NCI-H2029 (cell line): ENCODE measurements around the gene SCRN1.
A peak's percentile ranks its signal among the peaks of the same experiment; 100 is the strongest.
"Not testable (repeated sequence)": the region's sequence is repeated elsewhere in the genome, so short reads cannot be mapped to it uniquely, and the experiment has no call there.

Source experiments
- DNase-seq: peaks from one replicate; lab custom pipeline; 2025; lab: John Stamatoyannopoulos, UW

The SCRN1 gene

GRCh38 chr7:29890786-29891185 is 98.8 kb downstream of the SCRN1 start:
- not testable (repeated sequence) for DNase-seq

DNA sequence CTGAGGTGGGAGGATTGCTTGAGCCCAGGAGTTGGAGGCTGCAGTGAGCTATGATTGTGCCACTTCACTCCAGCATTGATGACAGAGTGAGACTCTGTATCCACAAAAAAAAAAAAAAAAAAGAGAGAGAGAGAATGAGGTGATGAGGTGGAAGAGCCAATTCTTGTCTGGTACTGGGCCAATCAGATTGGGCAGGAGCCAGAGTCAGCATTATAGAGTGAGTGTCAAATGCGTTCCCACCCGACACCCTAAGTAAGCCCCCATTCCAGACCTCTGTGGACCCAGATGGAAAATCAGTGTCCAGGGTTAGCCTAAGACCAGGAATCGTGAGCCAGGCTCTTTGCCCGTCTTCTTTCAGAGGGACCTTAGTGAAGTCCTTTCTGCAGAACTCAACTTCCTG is 99.3 kb downstream of the SCRN1 start:
- DNase-seq = no peak

DNA sequence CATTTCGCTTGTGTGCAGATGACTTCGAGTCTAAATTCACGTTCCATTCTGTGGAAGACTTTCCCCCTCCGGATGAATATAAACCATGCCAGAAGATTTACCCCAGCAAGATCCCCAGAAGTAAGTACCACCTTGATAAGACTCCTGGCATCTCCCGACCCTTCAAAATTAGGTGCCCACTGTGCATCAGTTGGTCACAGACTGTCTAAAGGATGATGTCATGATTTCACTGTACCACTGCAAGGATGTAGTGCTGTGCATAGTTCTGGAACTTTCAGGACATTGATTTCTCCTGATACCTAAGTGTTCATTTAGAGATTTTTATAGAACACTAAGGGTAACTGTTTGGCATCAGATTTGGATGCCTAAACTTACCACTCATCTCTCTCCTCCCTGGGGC is 100.3 kb downstream of the SCRN1 start:
- DNase-seq = no peak

DNA sequence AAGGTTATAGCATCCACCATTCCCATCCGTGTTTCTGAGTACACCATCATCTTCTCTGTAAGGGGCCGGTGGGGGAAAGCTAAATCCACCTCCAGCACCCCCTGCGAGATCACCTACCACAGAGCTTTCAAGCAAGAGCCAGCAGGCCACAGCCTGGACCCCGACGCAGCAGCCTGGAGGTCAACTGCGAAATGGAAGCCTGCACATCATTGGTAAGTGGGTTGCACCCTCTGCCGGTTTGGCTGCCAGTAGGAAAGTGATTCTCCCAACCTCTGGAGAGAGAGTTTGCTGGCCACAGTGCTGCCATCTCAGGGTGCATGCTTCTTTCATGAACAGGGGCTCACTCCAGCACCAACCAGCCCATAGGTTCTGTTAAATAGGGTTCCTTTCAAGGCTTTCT is 101.6 kb downstream of the SCRN1 start:
- DNase-seq = no peak

- DNase-seq = no peak
Observed at GRCh38 chr7:29886827-29887226, 102.8 kb downstream of the SCRN1 start.

DNA sequence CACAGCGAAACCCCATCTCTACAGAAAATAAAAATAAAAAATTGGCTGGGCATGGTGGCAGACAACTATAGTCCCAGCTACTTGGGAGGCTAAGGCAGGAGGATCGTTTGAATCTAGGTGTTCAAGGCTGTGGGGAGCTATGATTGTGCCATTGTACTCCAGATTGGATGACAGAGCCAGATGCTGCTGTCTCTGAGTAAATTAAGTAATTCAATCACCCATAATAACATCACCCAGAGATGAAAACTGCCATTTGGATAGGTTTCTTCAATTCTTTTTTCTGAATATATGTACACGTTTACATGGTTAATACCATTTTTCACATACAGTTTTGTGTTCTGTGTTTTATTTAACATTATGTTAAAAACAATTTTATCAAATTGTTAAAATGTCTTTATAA is 104.0 kb downstream of the SCRN1 start:
- no peak for DNase-seq

DNA sequence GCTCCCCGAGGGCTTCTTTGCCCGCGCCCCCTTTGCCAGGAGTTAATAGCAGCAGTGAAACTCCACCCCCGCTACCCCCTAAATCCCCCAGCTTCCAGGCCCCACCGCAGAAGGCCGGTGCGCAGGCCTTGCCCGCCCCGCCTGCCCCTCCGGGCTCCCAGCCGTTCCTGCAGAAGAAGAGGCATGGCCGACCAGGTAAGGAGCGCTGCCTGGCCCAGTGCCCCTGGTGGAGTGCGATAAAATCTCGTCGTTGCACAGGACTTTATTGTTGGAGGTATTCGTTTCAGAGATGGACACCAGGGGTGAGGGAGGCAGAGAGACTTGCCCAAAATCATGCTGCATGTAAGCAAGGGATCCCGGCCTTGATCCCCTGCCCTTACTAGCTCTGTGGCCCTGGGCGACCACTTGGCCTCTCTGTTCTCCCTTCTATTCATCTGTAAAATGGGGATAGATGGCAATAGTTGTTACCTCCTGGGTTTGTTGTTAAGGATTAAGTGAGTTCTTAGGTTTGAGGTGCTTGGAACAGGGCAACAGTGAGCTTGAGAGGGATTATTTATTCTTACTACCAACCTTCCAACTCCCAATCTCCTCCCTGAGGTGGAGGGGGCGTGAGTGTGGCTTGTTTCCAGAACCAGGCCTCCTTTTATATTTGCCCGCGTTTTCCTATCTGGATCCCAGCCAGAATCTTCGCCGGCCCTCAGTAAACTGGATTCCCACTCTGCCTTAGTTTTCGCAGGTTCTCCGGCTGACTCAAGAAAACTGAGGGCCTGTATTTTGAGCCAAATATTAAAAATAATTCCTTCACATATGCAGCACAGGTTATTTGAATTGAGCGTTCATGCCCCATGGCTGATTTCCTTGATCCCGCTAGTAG is 105.0 kb downstream of the SCRN1 start:
- DNase-seq = peak; percentile 59

- no peak for DNase-seq
Observed at GRCh38 chr7:29883462-29884398, 105.9 kb downstream of the SCRN1 start.

- no peak for DNase-seq
Observed at GRCh38 chr7:29882481-29882880, 107.1 kb downstream of the SCRN1 start.

DNA sequence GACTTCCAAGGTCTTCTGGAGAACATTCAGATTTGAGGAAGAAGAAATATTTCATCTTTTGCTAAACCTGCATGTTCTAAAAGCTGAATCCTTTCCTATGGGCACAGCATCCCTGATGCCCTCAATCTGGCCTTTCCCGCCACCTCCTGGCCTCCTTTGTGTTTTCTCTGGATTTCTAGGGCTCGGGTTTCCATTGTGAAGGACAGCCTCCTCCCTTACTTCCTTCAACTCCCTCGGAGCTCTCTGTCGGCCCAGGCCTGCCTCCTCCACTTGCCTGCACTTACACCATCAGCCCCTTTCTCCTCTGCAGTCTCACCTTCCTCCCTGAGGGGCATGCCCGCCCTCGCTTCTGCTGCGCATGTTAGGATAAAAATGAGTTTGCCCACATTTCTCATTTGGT is 107.9 kb downstream of the SCRN1 start:
- no peak for DNase-seq

GRCh38 chr7:29879609-29880008 is 110.0 kb downstream of the SCRN1 start:
- DNase-seq = no peak

DNA sequence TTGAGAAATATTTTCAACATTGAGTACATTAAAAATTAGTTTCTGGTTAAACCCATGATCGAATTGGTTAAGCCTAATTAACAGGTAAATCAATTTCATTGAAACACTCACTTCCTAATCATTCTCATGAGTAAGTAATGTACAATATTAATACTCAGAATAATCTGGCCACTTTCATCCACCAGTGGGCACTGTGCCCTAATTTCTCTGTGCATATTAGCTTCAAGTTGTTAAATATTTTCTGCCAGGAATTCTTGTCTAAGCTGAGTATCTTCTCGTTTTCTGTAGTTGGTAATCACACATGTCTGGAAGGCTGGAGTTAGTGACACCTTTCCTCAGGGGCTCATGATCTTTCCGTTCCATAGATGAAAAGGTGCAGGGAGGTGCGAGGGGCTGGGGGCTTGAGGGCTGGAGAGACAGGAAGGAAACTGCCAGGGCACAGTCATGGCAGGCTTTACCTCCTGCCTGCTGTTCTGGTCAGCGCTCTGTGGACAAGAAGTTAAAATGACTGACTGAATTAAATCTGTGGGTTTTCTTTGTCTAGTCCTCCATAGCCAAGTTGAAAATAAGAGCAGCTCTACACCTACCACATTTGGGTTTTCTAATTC is 111.4 kb downstream of the SCRN1 start:
- peak; percentile 12 for DNase-seq

DNA sequence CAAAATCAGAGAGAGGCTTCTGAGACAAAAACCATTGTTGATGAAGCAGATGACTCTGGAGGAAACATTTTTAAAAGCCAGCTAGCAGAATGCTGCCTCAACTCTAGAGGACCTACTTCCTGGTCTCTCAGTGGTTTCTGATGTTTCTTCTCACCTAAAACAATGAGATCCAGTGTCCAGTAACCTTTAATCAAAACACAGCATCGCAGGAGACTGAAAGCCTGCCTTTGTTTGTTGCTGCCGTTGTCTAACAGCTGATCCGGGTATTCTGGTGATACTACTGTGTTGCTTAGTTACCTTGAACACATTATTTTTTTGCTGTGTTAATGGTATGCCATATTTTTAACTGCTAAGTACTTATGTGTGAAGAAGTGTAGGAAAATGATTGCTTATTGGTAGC is 112.4 kb downstream of the SCRN1 start:
- DNase-seq = peak; percentile 39

GRCh38 chr7:29875741-29876140 is 113.9 kb downstream of the SCRN1 start:
- no peak for DNase-seq

- no peak for DNase-seq
Observed at GRCh38 chr7:29873644-29874294, 115.8 kb downstream of the SCRN1 start.

DNA sequence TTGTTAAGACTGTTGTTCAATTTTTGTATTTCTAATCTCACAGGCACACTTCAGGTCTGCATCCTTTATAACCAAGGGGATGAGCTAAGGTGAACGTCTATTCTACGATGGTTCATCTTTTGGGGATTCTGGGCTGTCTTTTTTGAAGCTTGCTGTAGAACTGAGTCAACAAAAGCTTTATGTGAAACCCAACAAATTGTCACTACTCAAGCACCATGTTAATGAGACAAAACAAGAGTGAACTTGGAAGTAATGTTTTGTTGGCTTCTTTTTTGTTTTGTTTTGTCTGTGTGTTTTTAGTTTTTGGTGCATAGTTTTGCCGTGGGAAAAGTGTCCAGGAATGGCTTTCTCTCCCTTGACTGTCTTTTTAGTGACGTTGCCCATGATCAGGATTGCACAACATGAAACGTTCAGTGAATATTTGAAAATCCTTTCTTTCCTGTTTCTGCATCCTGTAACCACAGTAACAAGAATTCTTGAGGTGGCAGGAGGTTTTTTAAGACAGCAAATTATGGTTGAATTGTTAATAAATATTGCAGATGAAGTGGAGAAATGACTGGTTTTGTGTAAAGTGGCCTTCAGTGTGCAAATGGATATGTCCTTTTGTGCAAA is 117.7 kb downstream of the SCRN1 start:
- no peak for DNase-seq
